ENCODE results near the gene PMVK. TPM values are rescaled to one million over a fixed set of nuclear protein-coding genes. Genes with fewer than 3 reads are reported as not detected.
"Not testable (repeated sequence)": the region's sequence is repeated elsewhere in the genome, so short reads cannot be mapped to it uniquely, and the experiment has no call there.

Gene PMVK
- total RNA-seq, 1 donor from 2014 or later = 45.3 TPM

GRCh38 chr1:154931940-154932487, 4.5 kb downstream of the PMVK start:
- intact Hi-C loops (cut with micrococcal nuclease) = loop anchor here (10.0 kb wide), 2 partner anchors 57 to 177 kb away; partner anchors contain the start of gene KCNN3

- intact Hi-C loops (cut with micrococcal nuclease) = no loop called here
Observed at GRCh38 chr1:154926201-154926600, 10.3 kb downstream of the PMVK start.

GRCh38 chr1:154925335-154926170, 11.0 kb downstream of the PMVK start:
- intact Hi-C loops (cut with micrococcal nuclease) = no loop called here

GRCh38 chr1:154923695-154924094, 12.8 kb downstream of the PMVK start:
- intact Hi-C loops (cut with micrococcal nuclease) = no loop called here

- intact Hi-C loops (cut with micrococcal nuclease) = no loop called here
Observed at GRCh38 chr1:154913273-154913672, 23.2 kb downstream of the PMVK start.

- intact Hi-C loops (cut with micrococcal nuclease) = no loop called here
Observed at GRCh38 chr1:154912755-154913154, 23.8 kb downstream of the PMVK start.

GRCh38 chr1:154911691-154912550, 24.6 kb downstream of the PMVK start:
- intact Hi-C loops (cut with micrococcal nuclease) = no loop called here

GRCh38 chr1:154910851-154911250, 25.7 kb downstream of the PMVK start:
- intact Hi-C loops (cut with micrococcal nuclease) = no loop called here

GRCh38 chr1:154908937-154909336, 27.6 kb downstream of the PMVK start:
- intact Hi-C loops (cut with micrococcal nuclease) = no loop called here

- intact Hi-C loops (cut with micrococcal nuclease) = not testable (repeated sequence)
Observed at GRCh38 chr1:154908129-154908528, 28.4 kb downstream of the PMVK start.

GRCh38 chr1:154906621-154907081, 29.9 kb downstream of the PMVK start:
- intact Hi-C loops (cut with micrococcal nuclease) = no loop called here

- intact Hi-C loops (cut with micrococcal nuclease) = no loop called here
Observed at GRCh38 chr1:154902938-154903566, 33.5 kb downstream of the PMVK start.

GRCh38 chr1:154901591-154901990, 34.9 kb downstream of the PMVK start:
- intact Hi-C loops (cut with micrococcal nuclease) = no loop called here

- intact Hi-C loops (cut with micrococcal nuclease) = no loop called here
Observed at GRCh38 chr1:154899041-154899440, 37.5 kb downstream of the PMVK start.

GRCh38 chr1:154896771-154897286, 39.7 kb downstream of the PMVK start:
- intact Hi-C loops (cut with micrococcal nuclease) = no loop called here

GRCh38 chr1:154895798-154896197, 40.7 kb downstream of the PMVK start:
- intact Hi-C loops (cut with micrococcal nuclease) = no loop called here

GRCh38 chr1:154891452-154891851, 45.1 kb downstream of the PMVK start:
- intact Hi-C loops (cut with micrococcal nuclease) = no loop called here

GRCh38 chr1:154888757-154889156, 47.8 kb downstream of the PMVK start:
- intact Hi-C loops (cut with micrococcal nuclease) = no loop called here

GRCh38 chr1:154886281-154887015, 50.1 kb downstream of the PMVK start:
- intact Hi-C loops (cut with micrococcal nuclease) = no loop called here

Measured in T-helper 2 cell treated with Interferon-gamma antibody and Interleukin-4, amounts not matched to agents 100 ng/mL and 5 ng/mL, for 36 hours (primary cell).